Stimulated activated CD8-positive, alpha-beta memory T cell treated with anti-CD3 and anti-CD28 coated beads, Interleukin-15, amount 100 ng/mL, for 1 hour (primary cell): Measurements from ENCODE around the gene DCTPP1.

ENCODE experiments used
- DNase-seq: peaks from one replicate; pipeline ENCODE4 v3.0.0-alpha.2; 2020; ENCODE audit warnings: low read depth

DCTPP1 gene

DNA sequence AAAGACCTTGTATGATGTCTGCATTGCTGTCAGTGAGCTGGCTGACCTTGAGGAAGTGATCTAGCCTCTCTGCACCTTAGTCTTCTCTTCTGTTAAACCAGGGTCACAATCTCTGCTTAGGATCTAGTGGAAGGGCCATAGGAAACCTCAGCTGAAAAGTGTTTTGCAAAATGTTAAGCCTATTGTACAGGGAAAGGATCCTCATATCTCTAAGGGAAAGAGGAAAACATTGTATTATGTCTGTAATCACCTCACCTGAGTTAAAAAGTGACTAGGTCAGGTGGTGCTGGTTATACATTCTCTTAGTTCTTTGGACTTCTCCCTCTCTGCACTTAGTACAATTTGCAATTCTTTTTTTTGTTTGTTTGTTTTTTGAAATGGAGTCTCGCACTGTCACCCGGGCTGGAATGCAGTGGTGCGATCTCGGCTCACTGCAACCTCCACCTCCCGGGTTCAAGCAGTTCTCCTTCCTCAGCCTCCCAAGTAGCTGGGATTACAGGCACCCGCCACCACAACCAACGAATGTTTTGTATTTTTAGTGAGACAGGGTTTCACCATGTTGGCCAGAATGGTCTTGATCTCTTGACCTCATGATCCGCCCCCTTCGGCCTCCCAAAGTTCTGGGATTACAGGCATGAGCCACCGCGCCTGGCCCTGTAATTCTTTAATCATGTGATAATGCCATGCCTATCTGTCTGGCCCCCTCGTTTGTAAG is 17.8 kb upstream of the DCTPP1 start:
- no peak for DNase-seq

DNA sequence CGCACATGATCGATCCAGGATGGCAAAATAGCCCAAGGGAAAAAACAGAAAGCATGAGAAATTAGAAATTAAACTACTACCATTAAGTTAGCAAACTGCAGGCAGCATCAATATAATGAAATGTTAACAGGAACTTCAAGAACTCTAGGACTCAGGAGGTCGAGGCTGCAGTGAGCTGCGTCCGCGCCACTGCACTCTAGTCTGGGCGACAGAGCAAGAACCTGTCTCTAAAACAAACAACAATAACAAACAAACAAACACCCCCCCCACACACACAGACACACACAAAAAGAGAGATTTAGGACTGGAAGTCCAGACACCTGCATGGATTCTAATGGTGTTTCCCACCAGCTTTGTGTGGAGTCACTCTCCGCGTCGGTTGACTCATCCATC is 16.4 kb upstream of the DCTPP1 start:
- no peak for DNase-seq

DNA sequence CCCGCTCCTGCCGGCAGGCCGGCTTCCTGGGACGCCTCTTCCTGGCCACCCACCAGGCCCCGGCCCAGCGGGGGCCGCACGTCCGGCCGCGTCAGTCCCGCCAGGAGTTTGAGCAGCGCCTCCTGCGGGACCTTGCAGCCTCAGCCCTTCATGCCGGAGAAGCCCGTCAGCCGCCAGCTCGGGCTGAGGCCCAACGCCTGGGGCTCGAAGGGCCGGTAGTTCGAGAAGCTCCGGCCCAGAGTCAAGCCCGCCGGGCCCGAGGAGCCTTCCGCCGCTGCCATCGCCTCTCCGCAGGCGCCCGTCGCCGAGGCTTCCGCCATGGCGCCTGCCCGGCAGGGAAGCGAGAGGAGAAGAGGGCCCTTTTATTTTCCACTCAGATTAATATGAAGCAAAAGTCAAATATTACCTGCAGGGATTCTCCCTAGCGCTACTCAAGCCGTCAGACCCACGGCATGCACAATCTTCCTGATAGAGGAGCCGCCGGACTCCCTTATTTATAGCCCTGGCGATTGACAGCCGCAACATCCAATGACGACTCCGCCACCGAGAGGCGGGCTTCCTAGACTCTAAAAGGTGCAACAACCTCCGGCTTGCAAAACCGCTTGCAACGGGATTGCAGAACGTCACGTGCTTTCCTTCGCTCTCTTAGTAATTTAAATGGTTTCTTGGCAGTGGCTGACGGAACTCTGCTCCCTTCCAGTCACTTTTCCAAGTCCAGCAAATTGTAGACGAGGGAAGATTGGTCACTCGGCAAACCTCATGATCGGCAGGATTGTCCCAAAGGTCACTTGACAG is 15.8 kb upstream of the DCTPP1 start, which contains the start of gene SEPHS2:
SEPHS2 (minus strand) TSS at position 467 of the 795 bp plus-strand sequence; CDS start at position 320, 147 bp downstream.
- peak; percentile 94 for DNase-seq

- DNase-seq, result no peak
Observed at GRCh38 chr16:30445149-30445407, 15.2 kb upstream of the DCTPP1 start.

DNA sequence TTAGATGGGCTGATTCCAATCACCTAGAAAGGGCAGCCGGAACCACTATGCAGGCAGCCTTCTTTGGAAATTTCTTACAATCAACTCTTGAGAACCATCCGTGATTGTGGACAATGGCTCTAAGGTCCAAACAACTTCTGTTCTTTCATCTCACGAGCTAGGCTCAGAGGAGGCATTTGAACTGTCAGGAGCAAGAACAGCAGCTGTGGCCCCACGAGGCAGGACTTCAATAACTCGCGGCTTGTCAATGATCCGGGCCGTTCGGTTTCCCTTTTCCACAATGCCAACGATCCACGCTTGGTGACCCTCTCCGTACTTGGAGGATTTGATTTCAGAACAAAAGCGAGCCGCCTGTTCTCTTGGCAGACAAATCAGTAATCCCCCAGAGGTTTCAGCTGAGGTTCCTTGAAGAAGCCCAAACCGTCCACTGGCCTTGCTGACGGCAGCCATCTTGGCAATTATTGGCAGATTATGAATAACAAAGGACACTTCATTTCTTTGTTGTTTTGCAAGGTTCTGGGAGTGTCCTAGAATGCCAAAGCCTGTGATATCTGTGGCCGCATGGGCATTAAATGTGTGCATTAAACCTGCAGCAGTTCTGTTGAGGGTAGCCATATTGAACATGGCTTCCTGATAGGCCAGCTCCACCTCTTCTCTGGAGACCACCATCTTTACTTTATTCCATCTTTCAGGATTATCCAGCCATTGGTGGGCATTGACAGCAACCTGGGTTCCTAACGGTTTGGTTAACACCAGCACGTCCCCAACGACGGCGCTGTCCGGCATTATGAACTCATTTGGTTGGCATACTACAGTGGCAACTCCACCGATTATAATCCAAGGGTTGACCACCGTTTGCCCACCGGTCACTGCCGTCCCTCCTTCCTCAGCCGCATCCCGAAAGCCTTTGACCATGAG is 14.7 kb upstream of the DCTPP1 start:
- no peak for DNase-seq

DNA sequence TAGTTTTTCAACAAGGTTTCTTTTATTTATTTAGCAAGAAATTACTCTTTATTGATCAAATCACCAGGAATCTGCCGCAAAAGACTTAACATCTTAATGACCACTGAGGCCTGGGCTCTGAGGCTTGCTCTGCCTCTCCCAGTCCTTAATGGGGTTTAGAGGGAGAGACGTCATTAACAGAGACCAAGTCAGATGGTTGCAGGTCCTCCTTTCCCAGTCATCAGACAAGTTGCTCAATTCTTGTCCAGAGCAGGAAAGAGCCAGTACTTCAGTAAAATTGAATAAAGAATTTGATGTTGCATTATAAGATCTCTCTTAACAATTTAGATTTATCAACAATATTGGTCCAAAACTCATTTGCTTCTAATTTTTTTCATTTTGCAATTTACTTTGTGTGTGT is 13.8 kb upstream of the DCTPP1 start:
- no peak for DNase-seq

GRCh38 chr16:30439720-30440348 is 10.0 kb upstream of the DCTPP1 start:
- no peak for DNase-seq

- DNase-seq, result no peak
Observed at GRCh38 chr16:30438835-30439234, 9.0 kb upstream of the DCTPP1 start.

- DNase-seq, result no peak
Observed at GRCh38 chr16:30437511-30438046, 7.7 kb upstream of the DCTPP1 start.

DNA sequence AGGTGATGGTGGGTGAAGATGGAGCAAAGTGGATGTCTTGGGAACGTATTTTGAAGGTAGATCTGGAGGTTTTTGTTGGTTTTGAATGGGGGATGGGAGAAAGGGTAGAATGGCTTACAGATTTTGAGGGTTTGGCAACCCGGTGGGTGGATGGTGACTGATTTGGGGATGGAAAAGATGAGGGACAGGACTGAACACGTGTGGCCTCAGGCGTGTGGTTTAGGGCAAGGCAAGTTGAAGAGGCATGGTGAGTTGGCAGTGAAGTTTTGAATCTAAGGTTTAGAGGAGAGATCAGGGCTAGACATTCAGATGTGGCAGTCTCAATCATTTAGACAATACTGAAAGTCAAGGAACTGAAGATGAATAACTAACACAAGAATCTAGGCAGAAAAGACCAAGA is 5.0 kb upstream of the DCTPP1 start:
- DNase-seq, result no peak

DNA sequence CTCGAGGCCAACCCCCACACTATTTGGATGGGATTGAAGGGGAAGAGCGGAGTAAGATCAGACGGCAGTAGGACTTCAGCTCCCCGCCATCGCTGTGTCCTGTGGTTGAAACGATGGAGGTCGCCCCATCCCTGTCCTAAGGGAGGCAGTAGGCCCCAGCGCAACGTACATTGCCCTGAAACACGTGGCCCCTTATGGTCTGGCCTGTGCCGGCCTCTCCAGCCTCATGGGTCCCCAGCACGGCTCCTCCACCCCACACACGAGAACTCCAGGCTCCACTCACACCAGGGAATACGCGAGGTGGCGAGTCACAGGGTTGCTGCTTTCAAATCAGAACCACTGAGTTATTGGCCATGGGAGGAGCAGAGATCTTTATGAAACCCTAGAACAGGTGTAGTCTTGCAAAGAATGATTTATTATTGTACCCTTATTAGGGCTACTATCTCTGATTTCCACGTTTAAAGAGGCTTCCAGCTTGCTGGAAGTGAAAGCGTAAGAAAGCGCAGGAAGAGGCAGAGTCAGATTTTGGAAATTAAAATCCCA is 669 bp upstream of the DCTPP1 start:
- no peak for DNase-seq

- no peak for DNase-seq
Observed at GRCh38 chr16:30429418-30429677, 482 bp downstream of the DCTPP1 start.

- no peak for DNase-seq
Observed at GRCh38 chr16:30428055-30428454, 1.8 kb downstream of the DCTPP1 start.

GRCh38 chr16:30421010-30421409 is 8.8 kb downstream of the DCTPP1 start:
- no peak for DNase-seq

- DNase-seq, result no peak
Observed at GRCh38 chr16:30418350-30419181, 11.3 kb downstream of the DCTPP1 start.

- peak; percentile 65 for DNase-seq
Observed at GRCh38 chr16:30417529-30418349, 12.1 kb downstream of the DCTPP1 start.

- no peak for DNase-seq
Observed at GRCh38 chr16:30416624-30417528, 13.0 kb downstream of the DCTPP1 start.

DNA sequence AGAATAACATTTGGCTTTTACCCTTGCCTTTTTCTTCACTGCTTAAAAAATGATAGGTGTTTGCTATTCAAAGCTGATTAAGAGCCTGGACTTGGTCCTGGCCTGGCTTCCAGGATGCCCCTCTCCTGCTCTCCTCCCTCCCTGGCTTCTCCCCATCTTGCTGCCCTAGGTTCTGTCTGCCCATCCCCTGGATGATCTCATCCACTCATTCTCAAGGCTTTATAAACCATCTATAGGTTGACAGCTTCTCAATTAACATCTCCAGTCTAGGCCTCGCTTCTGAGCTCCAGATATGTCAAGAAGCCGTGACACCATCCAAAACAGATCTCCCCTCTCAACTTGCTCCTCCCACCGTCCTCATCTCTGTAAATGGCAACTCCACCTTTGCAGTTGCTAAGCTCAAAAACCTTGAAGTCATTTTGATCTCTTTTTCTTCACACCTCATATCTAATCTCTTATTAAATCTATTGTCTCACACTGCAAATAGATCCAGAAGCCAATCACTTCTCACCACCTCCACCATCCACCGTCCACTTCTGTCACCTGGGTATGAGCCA is 13.7 kb downstream of the DCTPP1 start:
- DNase-seq, result no peak

- no peak for DNase-seq
Observed at GRCh38 chr16:30414159-30414558, 15.7 kb downstream of the DCTPP1 start.
